ENCODE data around the gene LPAR1.

Gene LPAR1

GRCh38 chr9:111001526-111001925 lies 36.7 kb downstream of the LPAR1 start:
- no peak for DNase-seq (ENCODE audit: low read depth, low spot score)

- no peak for DNase-seq (ENCODE audit: low read depth, low spot score)
These were observed 38.1 kb downstream of the LPAR1 start for GRCh38 chr9:111000202-111000601.

DNA sequence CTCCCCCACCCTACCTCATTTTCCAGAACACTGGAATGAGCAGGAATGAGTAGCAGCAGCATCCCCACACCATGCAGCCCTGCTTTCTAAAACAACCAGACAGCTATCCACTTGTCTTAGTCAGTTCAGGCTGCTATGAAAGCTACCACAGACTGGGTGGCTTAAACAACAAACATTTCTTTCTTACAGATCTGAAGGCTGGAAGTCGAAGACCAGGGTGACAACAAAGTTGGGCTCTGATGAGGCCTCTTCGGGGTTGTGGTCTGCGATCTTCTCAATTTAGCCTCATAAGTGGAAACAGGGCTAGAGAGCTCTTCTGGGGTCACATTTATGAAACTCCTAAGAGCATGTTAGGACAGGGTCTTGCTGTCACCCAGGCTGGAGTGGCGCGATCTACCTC lies 38.9 kb downstream of the LPAR1 start:
- no peak for DNase-seq (ENCODE audit: low read depth, low spot score)

GRCh38 chr9:110997847-110998246 lies 40.4 kb downstream of the LPAR1 start:
- no peak for DNase-seq (ENCODE audit: low read depth, low spot score)

DNA sequence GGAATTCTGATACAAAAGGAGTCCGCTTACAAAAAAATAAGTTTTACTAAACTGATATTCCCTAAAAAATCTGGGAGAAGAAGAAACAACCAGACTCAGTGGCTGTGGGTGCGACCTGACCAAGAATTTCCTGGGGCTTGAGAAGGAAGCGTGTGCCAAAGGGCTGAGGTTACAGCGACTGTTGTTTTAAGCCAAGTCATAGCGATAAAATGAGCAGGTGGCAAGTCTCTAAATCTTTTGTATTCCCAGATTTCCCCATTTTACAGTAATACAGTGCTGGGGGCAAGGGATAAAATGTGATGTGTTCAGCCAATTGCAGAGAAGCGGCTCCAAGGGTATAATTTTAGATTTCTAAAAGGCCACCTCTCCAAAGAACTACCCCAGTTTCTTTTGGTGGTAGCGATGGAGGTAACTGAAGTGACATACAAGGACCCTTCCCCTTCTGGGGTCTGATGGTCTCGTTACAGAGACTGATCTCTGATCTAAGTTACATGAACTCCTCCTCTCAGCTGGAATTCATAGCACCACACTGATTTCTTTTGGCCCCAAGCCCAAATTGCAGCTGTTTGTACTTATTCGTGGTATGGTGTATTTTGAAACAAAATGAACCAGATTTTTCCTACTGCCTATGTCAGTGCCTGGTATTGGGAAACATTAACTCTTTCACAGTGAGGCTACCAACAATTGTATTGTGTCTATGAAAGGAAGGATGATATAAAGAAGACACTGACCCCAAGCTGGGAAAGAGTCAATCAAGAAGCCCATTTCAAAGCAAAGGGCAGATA lies 41.6 kb downstream of the LPAR1 start:
- DNase-seq (ENCODE audit: low read depth, low spot score) = peak; percentile 8

- no peak for DNase-seq (ENCODE audit: low read depth, low spot score)
These were observed 42.6 kb downstream of the LPAR1 start for GRCh38 chr9:110995420-110996340.

- no peak for DNase-seq (ENCODE audit: low read depth, low spot score)
These were observed 43.5 kb downstream of the LPAR1 start for GRCh38 chr9:110994771-110995241.

DNA sequence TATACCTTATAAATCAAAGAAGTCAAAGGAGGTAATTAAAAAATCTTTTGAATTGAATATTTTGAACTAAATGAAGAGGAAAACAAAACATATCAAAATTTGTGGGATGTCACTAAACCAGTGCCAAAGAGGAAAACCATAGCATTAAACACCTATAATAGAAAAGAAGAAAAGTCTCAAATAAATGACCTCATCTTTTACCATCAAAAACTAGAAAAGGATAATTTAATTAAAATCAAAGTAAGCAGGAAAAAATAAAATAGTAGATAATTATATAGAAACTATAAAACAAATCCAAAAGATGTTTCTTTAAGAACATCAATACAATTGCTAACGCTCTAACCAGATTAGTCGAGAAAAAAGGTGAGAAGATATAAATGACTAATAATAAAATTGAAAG lies 47.8 kb downstream of the LPAR1 start:
- no peak for DNase-seq (ENCODE audit: low read depth, low spot score)

DNA sequence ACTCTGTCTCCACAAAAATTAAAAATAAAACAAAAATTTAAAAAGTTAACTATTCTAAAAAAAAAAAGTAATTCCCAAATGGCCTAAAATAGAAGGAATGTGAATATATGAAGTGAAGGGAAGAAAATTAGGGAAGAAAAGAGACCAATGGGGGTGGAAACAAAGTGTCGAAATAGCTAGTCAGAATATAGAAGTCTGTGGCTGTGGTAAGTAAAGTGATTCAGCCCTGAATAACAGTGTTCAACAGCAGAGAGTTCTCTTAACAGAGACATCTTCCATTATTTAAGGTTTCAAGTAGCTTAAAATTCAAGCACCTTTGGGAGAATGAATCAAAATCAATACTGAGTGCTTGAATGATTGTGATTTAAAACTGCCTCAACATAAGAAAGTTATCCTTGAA lies 51.7 kb downstream of the LPAR1 start:
- DNase-seq (ENCODE audit: low read depth, low spot score) = no peak

DNA sequence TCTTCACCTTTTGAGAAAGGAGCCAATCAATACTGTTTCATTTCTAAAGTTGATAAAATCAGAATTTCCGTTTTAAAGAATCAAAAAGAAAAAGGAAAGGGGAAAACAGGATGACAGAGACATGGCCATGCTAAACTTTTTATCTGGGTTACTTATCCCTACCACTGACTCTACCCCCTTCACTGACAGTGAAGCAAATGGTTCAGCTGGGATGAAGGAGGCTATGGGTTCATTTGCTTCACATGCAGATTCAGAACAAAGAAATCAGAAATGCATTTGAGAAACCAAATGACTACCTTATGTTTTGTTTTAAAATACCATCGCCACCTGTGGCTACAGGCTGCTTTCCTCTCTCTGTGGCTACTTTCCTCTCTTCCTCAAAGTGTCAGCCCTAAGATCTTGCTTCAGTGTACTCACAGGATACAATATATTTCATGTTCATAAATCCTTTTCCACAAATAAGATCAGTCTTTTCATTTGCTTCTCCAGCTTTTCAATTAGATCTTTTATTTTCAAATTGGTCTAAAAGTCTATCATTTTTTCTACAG lies 53.3 kb downstream of the LPAR1 start:
- no peak for DNase-seq (ENCODE audit: low read depth, low spot score)

DNA sequence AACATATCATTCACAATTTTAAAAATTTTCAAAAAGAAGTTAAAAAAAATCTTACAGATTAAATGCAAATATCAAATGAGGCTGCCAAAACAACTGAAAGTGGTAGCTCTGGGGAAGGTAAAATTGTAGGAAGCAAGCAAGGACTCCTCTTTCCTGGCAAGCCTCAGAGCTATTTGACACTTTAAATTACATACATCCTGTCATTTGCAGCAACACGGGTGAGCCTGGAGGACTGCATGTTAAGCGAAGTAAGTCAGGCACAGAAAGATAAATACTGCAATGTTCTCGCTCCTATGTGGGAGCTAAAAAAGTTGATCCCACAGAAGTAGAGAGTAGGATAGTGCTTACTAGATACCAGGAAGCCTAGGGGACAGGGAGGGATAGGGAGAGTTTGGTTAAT lies 58.0 kb downstream of the LPAR1 start:
- no peak for DNase-seq (ENCODE audit: low read depth, low spot score)

DNA sequence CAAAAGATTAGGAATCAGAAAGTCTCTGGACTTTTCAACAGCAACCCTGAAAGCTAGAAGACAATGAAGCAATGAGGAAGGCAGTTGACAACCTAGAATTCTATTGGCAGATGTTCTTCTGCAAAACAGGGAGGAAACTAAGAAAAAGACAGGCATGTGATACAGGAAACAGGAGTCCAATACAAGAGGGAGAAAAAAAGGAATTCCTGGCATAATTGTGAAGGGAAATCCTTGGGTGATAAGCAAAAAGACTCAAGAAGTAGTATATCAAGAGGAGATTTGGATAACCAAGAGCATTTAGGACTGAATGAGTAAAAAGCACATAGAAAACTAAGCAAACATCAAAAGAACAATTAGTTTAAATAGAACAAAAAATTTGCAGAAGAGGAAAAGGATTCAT lies 58.6 kb downstream of the LPAR1 start:
- no peak for DNase-seq (ENCODE audit: low read depth, low spot score)

DNA sequence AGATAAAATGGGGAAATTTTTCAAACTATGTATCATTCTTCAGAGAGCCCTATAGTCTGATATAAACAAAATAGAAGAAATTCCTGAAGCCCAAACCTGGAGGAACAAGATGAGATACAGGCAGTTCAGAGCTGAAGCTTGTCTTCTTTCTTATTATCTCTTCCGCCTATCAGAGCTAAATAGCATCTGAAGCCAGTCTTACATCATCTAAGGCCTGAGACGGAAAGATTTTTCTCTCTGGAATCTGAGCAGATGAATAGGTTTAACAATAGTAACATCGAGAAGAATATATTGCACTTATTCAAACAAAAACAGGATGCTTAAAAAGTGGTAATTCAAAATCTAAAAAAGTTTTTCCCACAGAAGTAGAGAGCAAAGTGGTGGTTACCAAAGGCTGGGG lies 59.8 kb downstream of the LPAR1 start:
- DNase-seq (ENCODE audit: low read depth, low spot score) = no peak

DNA sequence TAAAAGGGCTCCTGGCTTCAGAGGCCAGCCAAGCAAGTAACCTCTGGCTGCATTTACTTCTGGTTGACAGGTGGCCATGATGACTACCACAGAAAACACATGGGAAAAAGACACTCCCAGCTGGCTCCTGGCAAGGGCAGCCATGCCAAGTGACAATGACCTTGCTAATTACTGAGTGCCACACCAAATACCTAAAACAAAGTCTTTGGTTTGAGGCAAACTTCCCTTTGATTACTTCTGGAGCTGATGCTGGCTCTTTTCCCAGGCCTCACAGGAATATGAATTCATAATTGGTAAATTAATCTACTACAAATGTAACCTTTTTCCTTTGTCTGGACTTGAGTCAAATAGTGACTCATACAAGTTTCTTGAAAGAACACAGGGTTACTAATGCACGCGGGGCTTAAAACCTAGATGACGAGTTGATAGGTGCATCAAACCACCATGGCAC lies 61.0 kb downstream of the LPAR1 start:
- DNase-seq (ENCODE audit: low read depth, low spot score) = peak; percentile 62

- DNase-seq (ENCODE audit: low read depth, low spot score) = no peak
These were observed 62.3 kb downstream of the LPAR1 start for GRCh38 chr9:110975969-110976368.

- no peak for DNase-seq (ENCODE audit: low read depth, low spot score)
These were observed 63.0 kb downstream of the LPAR1 start for GRCh38 chr9:110975278-110975677.

DNA sequence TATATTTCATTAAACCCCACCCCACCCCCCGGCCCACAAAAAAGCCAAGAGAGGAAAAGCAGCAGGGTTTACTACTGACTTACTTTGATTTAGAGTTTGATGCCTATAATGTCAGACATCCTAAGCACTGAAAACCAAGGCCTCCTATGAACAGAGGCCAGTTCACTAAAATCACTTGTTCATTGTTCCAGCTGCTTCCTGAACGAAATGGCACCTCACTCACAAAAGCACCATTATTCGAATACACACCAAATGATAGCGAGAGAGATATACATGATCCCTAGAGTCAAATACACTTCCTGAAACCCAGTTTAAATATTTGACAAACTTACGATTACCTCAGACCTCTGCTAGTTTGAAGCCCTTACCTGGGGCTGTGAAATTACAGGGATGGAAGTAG lies 66.6 kb downstream of the LPAR1 start:
- DNase-seq (ENCODE audit: low read depth, low spot score) = no peak

GRCh38 chr9:110971234-110971633 lies 67.0 kb downstream of the LPAR1 start:
- no peak for DNase-seq (ENCODE audit: low read depth, low spot score)

DNA sequence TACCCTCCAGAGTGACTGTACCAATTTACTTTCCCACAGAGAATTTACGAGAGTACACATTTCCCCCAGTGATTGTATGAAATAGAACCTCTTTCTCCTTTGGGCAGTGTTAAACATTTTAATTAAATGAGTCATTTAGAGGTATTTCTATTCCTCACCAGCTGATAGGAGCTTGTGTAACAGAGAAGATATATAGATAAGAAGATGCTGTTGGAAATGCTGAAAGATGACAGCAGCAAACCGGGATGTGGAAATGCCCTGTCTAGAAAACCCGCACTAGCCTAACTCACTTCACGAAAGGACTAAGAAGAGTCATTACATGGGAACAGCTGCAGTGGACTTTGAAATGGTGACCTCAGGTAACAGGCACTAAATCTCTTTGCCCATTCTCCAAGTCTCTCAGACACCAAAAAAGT lies 68.3 kb downstream of the LPAR1 start:
- DNase-seq (ENCODE audit: low read depth, low spot score) = peak; percentile 41

- no peak for DNase-seq (ENCODE audit: low read depth, low spot score)
These were observed 70.2 kb downstream of the LPAR1 start for GRCh38 chr9:110968096-110968495.

DNA sequence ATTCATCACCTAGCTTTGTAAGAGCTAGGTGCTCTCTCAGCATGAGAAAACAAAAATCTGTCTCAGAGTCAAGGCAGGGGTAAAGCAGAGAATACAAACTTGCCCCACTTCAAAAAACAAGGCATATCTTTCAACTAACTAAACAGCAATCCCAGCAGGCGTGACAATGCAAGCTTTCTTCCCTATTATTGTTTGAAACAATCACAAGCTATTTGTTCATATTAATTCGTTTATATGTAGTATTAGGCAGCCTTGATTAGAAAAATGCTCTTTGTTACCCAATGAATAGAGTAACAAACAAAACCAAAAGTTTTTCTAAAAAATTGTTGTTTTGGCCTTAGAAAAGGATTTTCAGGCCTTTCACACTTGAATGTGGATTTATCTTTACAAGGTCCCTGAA lies 71.1 kb downstream of the LPAR1 start:
- DNase-seq (ENCODE audit: low read depth, low spot score) = no peak

GRCh38 chr9:110960288-110960687 lies 78.0 kb downstream of the LPAR1 start:
- no peak for DNase-seq (ENCODE audit: low read depth, low spot score)

Data from astrocyte of the hippocampus (primary cell).